ACC112 (cell line): ENCODE results near the gene CRIM1.

Experiments used
- H2AFZ ChIP-seq: fragments of 200-600 bp; sonication (generic); one replicate; pipeline ENCODE4 v1.6.0; 2017; ENCODE audit warnings: antibody characterized with exemption, low read length; ENCODE audit not compliant: unreplicated experiment
- H3K27ac ChIP-seq: fragments of 200-600 bp; sonication (generic); 2 replicates; pipeline ENCODE4 v1.5.1; 2014; ENCODE audit warnings: low read depth, mild to moderate bottlenecking, antibody characterized with exemption, low read length, moderate library complexity
- H3K27me3 ChIP-seq: fragments of 200-600 bp; sonication (generic); 2 replicates; pipeline ENCODE4 v1.6.1; 2014; ENCODE audit warnings: mild to moderate bottlenecking, antibody characterized with exemption, low read length, moderate library complexity, mixed read lengths; ENCODE audit not compliant: insufficient read depth
- H3K36me3 ChIP-seq: fragments of 200-600 bp; sonication (generic); 2 replicates; pipeline ENCODE4 v1.6.1; 2016; ENCODE audit warnings: mild to moderate bottlenecking, antibody characterized with exemption, low read length, moderate library complexity, mixed read lengths; ENCODE audit not compliant: insufficient read depth
- H3K4me1 ChIP-seq: fragments of 200-600 bp; sonication (generic); one replicate; pipeline ENCODE4 v1.6.1; 2016; ENCODE audit warnings: low read length, mixed read lengths; ENCODE audit not compliant: insufficient read depth, unreplicated experiment, control insufficient read depth
- H3K4me3 ChIP-seq: fragments of 200-600 bp; sonication (generic); 2 replicates; pipeline ENCODE4 v1.5.1; 2014; ENCODE audit warnings: mild to moderate bottlenecking, low read depth, low read length
- H3K79me2 ChIP-seq: fragments of 200-600 bp; sonication (generic); one replicate; pipeline ENCODE4 v1.6.0; 2016; ENCODE audit warnings: low read length; ENCODE audit not compliant: control insufficient read depth, unreplicated experiment, insufficient read depth

Gene CRIM1

DNA sequence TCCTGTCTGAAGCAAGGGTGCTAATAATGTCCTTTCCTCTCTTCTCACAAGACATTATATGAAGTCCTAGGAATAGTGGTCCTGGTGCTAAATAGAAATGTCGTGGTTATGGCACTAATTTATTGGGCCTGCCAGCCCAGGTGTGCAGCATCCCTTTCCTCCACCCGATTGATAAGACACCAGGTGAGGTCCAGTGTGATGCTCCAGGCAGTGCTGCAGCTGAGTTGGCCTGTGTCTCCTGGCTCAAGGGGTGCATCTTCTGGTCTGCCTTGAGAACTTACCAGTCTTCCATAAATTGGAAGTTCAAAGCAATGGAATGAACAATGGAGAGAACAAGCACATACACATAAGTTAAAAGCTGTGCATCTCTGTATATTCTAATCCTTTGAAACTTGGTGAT is 26.9 kb downstream of the CRIM1 start:
- Histone ChIP-seq H3K27me3 (no peaks in the 10 kb centered on the region), H3K4me3 (no peak overlapping the region), H3K4me1 (peaks cover 63% of the 10 kb centered on the region), H3K27ac (0 out of 2 replicates have a peak overlapping the region, but pooled peaks have one; percentile 6), H3K36me3 (peaks cover 20% of the 10 kb centered on the region), H2AFZ (no peak overlapping the region), H3K79me2 (peaks cover 97% of the 10 kb centered on the region)

DNA sequence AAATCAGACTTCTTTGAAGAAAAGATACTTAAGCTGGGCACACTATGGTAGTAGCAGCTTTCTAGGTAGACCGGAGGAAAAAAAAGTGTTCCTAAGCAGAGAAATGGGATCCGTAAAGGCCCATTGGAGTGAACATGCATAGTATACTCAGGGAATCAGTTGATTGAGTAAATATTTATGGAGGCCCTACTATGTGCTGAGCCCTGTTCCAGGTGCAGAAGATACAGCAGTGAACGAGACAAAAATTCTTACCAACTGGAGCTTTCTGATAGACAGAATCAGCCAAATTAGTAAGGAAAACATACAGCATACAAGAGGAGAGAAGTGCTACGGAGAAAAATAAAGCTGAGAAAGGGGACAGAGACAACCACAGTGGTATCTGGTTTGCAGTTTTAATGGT is 28.1 kb downstream of the CRIM1 start:
- Histone ChIP-seq H2AFZ (no peak overlapping the region), H3K27ac (no peak overlapping the region), H3K4me1 (peaks cover 67% of the 10 kb centered on the region), H3K4me3 (no peak overlapping the region), H3K79me2 (peaks cover 96% of the 10 kb centered on the region), H3K36me3 (peaks cover 17% of the 10 kb centered on the region), H3K27me3 (no peaks in the 10 kb centered on the region)

DNA sequence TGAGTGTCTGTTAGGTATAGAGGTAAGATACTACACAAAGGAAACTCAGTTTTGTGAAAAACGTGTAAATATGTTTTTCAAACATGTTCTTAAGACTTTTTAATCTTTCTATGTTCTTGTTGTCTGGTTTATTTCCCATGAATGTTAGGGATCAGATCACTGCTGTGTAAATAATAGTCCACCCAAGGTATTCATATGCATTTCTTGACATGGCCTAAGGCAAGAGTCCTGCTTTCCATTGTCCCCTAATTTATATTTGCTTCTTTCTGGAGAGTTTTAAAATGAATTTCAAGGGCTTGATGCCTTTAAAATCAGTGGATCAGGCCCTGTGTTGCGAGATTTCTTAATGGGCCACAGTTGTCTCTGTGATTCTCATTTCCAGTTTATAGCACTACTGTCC is 28.9 kb downstream of the CRIM1 start:
- no peak overlapping the region for H3K4me3 ChIP-seq
- H3K27ac ChIP-seq = 0 out of 2 replicates have a peak overlapping the region, but pooled peaks have one; percentile 6
- no peak overlapping the region for H2AFZ ChIP-seq
- H3K4me1 ChIP-seq = peaks cover 67% of the 10 kb centered on the region
- peaks cover 10% of the 10 kb centered on the region for H3K36me3 ChIP-seq
- H3K79me2 ChIP-seq = peaks cover 96% of the 10 kb centered on the region
- H3K27me3 ChIP-seq = no peaks in the 10 kb centered on the region

DNA sequence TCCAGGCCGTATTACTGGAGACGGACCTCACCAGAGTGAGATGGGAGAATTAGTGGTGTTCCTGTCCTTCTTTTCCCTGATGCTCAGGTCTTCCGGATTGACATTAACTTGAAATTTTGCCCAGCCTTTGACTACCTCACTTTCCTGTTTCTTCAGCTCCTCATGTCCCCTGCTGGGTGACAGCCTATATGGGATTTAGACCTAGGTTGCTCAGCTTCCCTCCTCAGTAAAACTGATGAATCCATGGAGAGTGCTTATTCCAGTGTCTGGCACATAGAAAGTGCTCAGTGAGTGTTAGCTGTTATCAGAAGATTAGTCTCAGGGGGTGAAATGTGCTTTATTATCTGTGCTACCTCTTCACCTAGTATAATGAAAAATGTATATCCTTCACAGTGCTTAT is 30.0 kb downstream of the CRIM1 start:
- H3K36me3 ChIP-seq = peaks cover 9% of the 10 kb centered on the region
- H3K27ac ChIP-seq = peak overlapping the region; percentile 16; the same call in 1 of the 2 replicates
- H3K79me2 ChIP-seq = peaks cover 98% of the 10 kb centered on the region
- no peak overlapping the region for H3K4me3 ChIP-seq
- H3K4me1 ChIP-seq = peaks cover 61% of the 10 kb centered on the region
- H2AFZ ChIP-seq = no peak overlapping the region
- no peaks in the 10 kb centered on the region for H3K27me3 ChIP-seq

DNA sequence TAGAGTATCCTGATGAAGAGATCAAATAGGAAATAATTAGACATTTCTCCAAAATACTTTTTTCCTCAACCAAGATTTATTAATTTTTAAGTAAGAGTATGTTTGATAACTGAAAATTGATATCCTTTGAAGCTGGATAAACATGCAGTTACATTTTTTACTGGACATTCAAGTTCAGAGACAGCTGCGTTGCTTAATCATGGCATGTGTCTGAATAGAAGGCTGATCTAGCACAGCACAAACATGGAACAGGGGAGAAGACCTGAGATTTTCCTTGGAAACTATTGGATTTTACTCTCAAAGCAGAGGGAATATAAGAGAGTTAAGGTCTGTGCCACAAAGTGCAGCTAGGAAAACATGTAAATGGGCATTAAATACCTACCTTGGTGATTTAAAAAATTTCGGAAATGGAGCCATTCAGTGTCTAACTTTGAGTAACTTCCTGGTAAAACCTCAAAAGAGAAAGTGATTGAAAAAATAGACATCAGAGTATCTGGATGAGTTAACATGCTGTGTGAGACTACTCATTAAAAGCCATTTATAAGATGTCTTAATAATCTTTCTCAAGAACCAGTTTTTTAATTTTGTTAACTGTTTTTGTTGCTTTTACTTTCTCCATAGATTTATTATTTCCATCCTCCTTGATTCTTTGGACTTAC is 31.8 kb downstream of the CRIM1 start:
- no peak overlapping the region for H2AFZ ChIP-seq
- H3K79me2 ChIP-seq = peaks cover 95% of the 10 kb centered on the region
- peak overlapping the region; percentile 60 for H3K27ac ChIP-seq
- H3K4me1 ChIP-seq = peaks cover 47% of the 10 kb centered on the region
- H3K36me3 ChIP-seq = peaks cover 9% of the 10 kb centered on the region
- H3K4me3 ChIP-seq = peak overlapping the region; percentile 41; the same call in 1 of the 2 replicates
- H3K27me3 ChIP-seq = no peaks in the 10 kb centered on the region

DNA sequence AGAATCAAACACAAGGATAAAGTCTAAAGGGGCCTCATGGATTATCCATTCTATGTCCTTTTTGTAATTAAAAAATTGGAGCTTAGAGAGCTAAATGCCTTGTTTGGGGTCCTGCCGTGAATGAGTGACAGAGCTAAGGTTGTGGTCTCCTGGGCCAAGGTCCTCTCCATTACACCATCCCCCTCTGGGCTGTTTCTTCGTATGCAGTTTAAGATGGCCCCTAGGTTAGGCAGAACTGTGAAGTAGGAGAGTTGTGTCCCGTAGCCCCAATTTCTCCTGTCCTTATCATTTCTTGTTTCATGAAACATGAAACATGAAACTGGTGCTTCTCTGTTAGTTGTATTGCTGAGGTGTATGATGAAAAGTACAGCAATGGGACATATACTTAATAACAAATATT is 32.9 kb downstream of the CRIM1 start:
- Histone ChIP-seq H3K27ac (peak overlapping the region; percentile 60), H2AFZ (no peak overlapping the region), H3K36me3 (peaks cover 9% of the 10 kb centered on the region), H3K27me3 (no peaks in the 10 kb centered on the region), H3K4me1 (peaks cover 56% of the 10 kb centered on the region), H3K4me3 (peak overlapping the region; percentile 26; the same call in 1 of the 2 replicates), H3K79me2 (peaks cover 95% of the 10 kb centered on the region)

DNA sequence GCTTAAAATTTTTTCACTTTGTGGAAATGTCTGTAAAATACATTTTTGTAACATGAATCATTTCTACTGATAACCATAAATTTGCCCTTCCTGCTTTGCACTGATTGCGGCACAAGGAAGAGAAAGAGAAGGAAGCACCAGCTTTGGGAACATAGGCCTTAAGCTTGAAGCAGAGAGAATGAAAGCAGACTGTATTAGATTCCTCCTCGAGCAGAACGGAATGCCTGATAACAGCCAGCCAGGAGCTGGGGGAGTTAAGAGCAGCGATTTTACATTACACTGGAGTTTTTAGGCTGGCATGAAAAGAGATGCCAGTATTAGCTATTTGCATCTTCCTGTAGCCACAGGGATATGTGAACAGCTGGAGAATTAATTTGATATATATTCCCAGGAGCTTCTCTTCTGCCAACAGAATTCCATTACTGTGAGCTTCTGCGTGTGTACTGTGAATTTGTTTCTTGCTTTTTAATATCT is 33.5 kb downstream of the CRIM1 start:
- H3K27ac ChIP-seq = peak overlapping the region; percentile 60
- peaks cover 9% of the 10 kb centered on the region for H3K36me3 ChIP-seq
- H3K79me2 ChIP-seq = peaks cover 95% of the 10 kb centered on the region
- peak overlapping the region; percentile 26; the same call in 1 of the 2 replicates for H3K4me3 ChIP-seq
- no peaks in the 10 kb centered on the region for H3K27me3 ChIP-seq
- peaks cover 63% of the 10 kb centered on the region for H3K4me1 ChIP-seq
- H2AFZ ChIP-seq = no peak overlapping the region

DNA sequence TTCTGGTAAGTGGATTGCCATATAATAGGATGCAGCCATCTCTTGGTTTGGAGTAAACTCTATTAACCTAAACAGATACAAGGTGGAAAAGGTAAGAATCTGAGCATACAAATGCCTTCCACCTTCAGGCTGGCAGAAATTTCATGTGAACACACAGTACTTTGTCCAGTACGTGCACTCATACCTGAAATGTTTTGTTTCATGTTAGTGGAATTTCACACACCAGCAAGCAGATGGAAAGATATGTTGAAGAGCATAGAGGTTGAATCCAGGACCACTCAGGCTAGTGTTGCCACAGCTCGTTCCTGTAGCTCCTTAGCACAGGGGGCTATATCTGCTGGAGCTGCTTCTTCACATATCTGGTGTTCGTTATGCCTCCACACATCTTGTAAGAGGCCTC is 34.0 kb downstream of the CRIM1 start:
- H3K36me3 ChIP-seq = peaks cover 7% of the 10 kb centered on the region
- peaks cover 65% of the 10 kb centered on the region for H3K4me1 ChIP-seq
- H2AFZ ChIP-seq = no peak overlapping the region
- peak overlapping the region; percentile 60 for H3K27ac ChIP-seq
- no peaks in the 10 kb centered on the region for H3K27me3 ChIP-seq
- no peak overlapping the region for H3K4me3 ChIP-seq
- peaks cover 95% of the 10 kb centered on the region for H3K79me2 ChIP-seq

DNA sequence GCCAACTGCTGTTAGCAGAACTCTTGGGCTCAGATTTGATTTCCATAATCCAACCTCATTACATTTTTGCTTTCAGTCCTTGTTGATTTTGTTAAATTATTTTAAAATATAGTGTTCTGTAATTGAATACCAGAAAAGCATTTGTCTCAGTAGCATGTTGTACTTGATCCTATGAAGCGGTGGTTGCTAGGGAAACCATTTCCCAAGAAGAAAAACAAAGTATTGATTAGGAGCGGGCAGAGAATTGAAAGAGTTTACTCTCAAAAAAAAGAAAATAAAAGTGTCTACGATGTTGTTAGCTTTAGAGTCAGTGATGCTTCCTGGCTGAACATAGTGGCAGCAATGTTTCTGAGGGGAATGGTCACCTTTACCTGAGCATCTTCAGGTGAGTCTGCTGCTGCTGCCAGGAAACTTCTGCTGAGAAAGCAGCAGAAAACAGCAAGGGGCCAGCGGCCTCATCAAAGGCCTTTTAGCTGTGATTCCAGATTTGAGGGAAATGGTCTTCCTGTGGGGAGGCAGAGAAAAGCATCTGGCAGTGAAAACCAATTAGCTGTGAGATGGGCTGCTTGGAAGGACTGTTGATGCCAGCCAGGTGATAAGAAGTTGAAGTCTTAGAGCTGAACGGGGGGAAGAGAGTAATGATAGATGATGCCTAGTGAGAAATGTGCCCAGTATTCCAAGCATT is 37.1 kb downstream of the CRIM1 start:
- H3K36me3 ChIP-seq = peaks cover 13% of the 10 kb centered on the region
- peaks cover 94% of the 10 kb centered on the region for H3K79me2 ChIP-seq
- H3K4me3 ChIP-seq = no peak overlapping the region
- H3K4me1 ChIP-seq = peaks cover 64% of the 10 kb centered on the region
- peak overlapping the region; percentile 40 for H3K27ac ChIP-seq
- no peak overlapping the region for H2AFZ ChIP-seq
- H3K27me3 ChIP-seq = no peaks in the 10 kb centered on the region

DNA sequence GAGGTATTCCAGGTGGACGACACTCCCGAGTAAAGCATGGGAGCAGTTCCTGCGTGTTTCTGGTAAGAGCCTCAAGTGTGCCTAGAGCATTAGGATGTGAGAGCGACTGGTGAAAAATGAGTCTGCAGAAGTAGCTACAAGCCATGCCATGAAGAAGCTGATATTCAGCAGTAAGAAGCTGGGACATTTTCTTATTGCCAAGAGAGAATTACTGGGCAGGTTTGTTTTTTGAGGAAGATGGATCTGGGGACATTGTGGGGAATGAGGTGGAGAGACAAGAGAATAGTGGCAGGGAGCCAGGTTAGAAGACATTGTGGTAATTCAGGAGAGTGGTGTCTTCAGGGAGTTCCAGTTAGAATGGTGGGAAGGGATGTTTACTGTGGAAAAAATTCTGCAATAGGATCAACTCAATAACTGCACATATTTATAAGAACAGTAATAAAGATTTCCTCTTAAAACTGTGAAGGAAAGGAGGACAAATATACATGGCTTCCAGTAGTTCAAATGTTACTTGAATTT is 38.2 kb downstream of the CRIM1 start:
- H3K4me1 ChIP-seq = peaks cover 64% of the 10 kb centered on the region
- no peaks in the 10 kb centered on the region for H3K27me3 ChIP-seq
- H3K4me3 ChIP-seq = no peak overlapping the region
- H3K36me3 ChIP-seq = peaks cover 24% of the 10 kb centered on the region
- H3K27ac ChIP-seq = peak overlapping the region; percentile 6; the same call in 1 of the 2 replicates
- H3K79me2 ChIP-seq = peaks cover 93% of the 10 kb centered on the region
- no peak overlapping the region for H2AFZ ChIP-seq
